ENCODE results near the gene ACBD6. TPM values are rescaled to one million over a fixed set of nuclear protein-coding genes. Genes with fewer than 3 reads are reported as not detected.

The ACBD6 gene
- total RNA-seq, 2 donors from 2014 or later = 58.2 to 59.8 TPM

GRCh38 chr1:180258935-180259334 lies 243.4 kb downstream of the ACBD6 start:
- Mint-ChIP-seq H3K4me1 (ENCODE audit: low read depth) (no peaks in the 10 kb centered on the region), H3K4me3 (no peak overlapping the region), H3K36me3 (ENCODE audit: insufficient read depth in 2 of 2) (no peaks in the 10 kb centered on the region), H3K27me3 (ENCODE audit: low read depth) (peaks cover 20% of the 10 kb centered on the region), H3K27ac (no peak overlapping the region), H3K9me3 (no peaks in the 10 kb centered on the region)
- ATAC-seq (replicated peaks in 1 of 2) (no peak), DNase-seq (no peak)

- Mint-ChIP-seq H3K27me3 (ENCODE audit: low read depth) (peaks cover 25% of the 10 kb centered on the region), H3K4me3 (no peak overlapping the region), H3K4me1 (ENCODE audit: low read depth) (no peaks in the 10 kb centered on the region), H3K36me3 (ENCODE audit: insufficient read depth in 2 of 2) (no peaks in the 10 kb centered on the region), H3K27ac (no peak overlapping the region), H3K9me3 (no peaks in the 10 kb centered on the region)
- no peak for ATAC-seq (replicated peaks in 1 of 2)
- DNase-seq = no peak
These were observed 244.1 kb downstream of the ACBD6 start for GRCh38 chr1:180258290-180258689.

GRCh38 chr1:180257486-180257885 lies 244.9 kb downstream of the ACBD6 start:
- Mint-ChIP-seq H3K4me3 (no peak overlapping the region), H3K27ac (no peak overlapping the region), H3K9me3 (no peaks in the 10 kb centered on the region), H3K4me1 (ENCODE audit: low read depth) (no peaks in the 10 kb centered on the region), H3K36me3 (ENCODE audit: insufficient read depth in 2 of 2) (no peaks in the 10 kb centered on the region), H3K27me3 (ENCODE audit: low read depth) (peaks cover 33% of the 10 kb centered on the region)
- ATAC-seq (replicated peaks in 1 of 2) (no peak), DNase-seq (no peak)

GRCh38 chr1:180257028-180257386 lies 245.4 kb downstream of the ACBD6 start:
- ATAC-seq (replicated peaks in 1 of 2) (no peak), DNase-seq (no peak)
- peaks cover 38% of the 10 kb centered on the region for H3K27me3 Mint-ChIP-seq (ENCODE audit: low read depth)
- no peak overlapping the region for H3K27ac Mint-ChIP-seq
- H3K36me3 Mint-ChIP-seq (ENCODE audit: insufficient read depth in 2 of 2) = no peaks in the 10 kb centered on the region
- no peaks in the 10 kb centered on the region for H3K4me1 Mint-ChIP-seq (ENCODE audit: low read depth)
- H3K4me3 Mint-ChIP-seq = no peak overlapping the region
- no peaks in the 10 kb centered on the region for H3K9me3 Mint-ChIP-seq

GRCh38 chr1:180256341-180257027 lies 245.9 kb downstream of the ACBD6 start:
- ATAC-seq (replicated peaks in 1 of 2) (no peak), DNase-seq (no peak)
- Mint-ChIP-seq H3K36me3 (ENCODE audit: insufficient read depth in 2 of 2) (no peaks in the 10 kb centered on the region), H3K27me3 (ENCODE audit: low read depth) (peaks cover 43% of the 10 kb centered on the region), H3K27ac (no peak overlapping the region), H3K9me3 (no peaks in the 10 kb centered on the region), H3K4me3 (no peak overlapping the region), H3K4me1 (ENCODE audit: low read depth) (no peaks in the 10 kb centered on the region)

GRCh38 chr1:180255536-180256340 lies 246.6 kb downstream of the ACBD6 start:
- peaks cover 49% of the 10 kb centered on the region for H3K27me3 Mint-ChIP-seq (ENCODE audit: low read depth)
- no peaks in the 10 kb centered on the region for H3K36me3 Mint-ChIP-seq (ENCODE audit: insufficient read depth in 2 of 2)
- H3K4me3 Mint-ChIP-seq = no peak overlapping the region
- no peak overlapping the region for H3K27ac Mint-ChIP-seq
- no peak for ATAC-seq (replicated peaks in 1 of 2)
- H3K9me3 Mint-ChIP-seq = no peaks in the 10 kb centered on the region
- H3K4me1 Mint-ChIP-seq (ENCODE audit: low read depth) = no peaks in the 10 kb centered on the region
- no peak for DNase-seq

- Mint-ChIP-seq H3K27me3 (ENCODE audit: low read depth) (peaks cover 54% of the 10 kb centered on the region), H3K27ac (no peak overlapping the region), H3K36me3 (ENCODE audit: insufficient read depth in 2 of 2) (no peaks in the 10 kb centered on the region), H3K4me1 (ENCODE audit: low read depth) (no peaks in the 10 kb centered on the region), H3K9me3 (no peaks in the 10 kb centered on the region), H3K4me3 (no peak overlapping the region)
- DNase-seq (no peak), ATAC-seq (replicated peaks in 1 of 2) (no peak)
These were observed 247.5 kb downstream of the ACBD6 start for GRCh38 chr1:180254854-180255253.

GRCh38 chr1:180254496-180254819 lies 247.9 kb downstream of the ACBD6 start:
- no peak for DNase-seq
- ATAC-seq (replicated peaks in 1 of 2) = no peak
- Mint-ChIP-seq H3K4me3 (no peak overlapping the region), H3K27ac (no peak overlapping the region), H3K4me1 (ENCODE audit: low read depth) (no peaks in the 10 kb centered on the region), H3K27me3 (ENCODE audit: low read depth) (peaks cover 58% of the 10 kb centered on the region), H3K36me3 (ENCODE audit: insufficient read depth in 2 of 2) (no peaks in the 10 kb centered on the region), H3K9me3 (no peaks in the 10 kb centered on the region)

- Mint-ChIP-seq H3K4me3 (no peak overlapping the region), H3K36me3 (ENCODE audit: insufficient read depth in 2 of 2) (no peaks in the 10 kb centered on the region), H3K9me3 (no peaks in the 10 kb centered on the region), H3K4me1 (ENCODE audit: low read depth) (no peaks in the 10 kb centered on the region), H3K27ac (no peak overlapping the region), H3K27me3 (ENCODE audit: low read depth) (peaks cover 54% of the 10 kb centered on the region)
- no peak for DNase-seq
- no peak for ATAC-seq (replicated peaks in 1 of 2)
These were observed 248.5 kb downstream of the ACBD6 start for GRCh38 chr1:180253585-180254495.

- Mint-ChIP-seq H3K36me3 (ENCODE audit: insufficient read depth in 2 of 2) (no peaks in the 10 kb centered on the region), H3K9me3 (no peaks in the 10 kb centered on the region), H3K27me3 (ENCODE audit: low read depth) (peaks cover 45% of the 10 kb centered on the region), H3K27ac (no peak overlapping the region), H3K4me1 (ENCODE audit: low read depth) (no peaks in the 10 kb centered on the region), H3K4me3 (no peak overlapping the region)
- peak; percentile 80 for DNase-seq
- ATAC-seq (replicated peaks in 1 of 2) = peak; percentile 58 to 73
These were observed 249.5 kb downstream of the ACBD6 start for GRCh38 chr1:180252638-180253536.

GRCh38 chr1:180251526-180252305 lies 250.7 kb downstream of the ACBD6 start:
- peaks cover 7% of the 10 kb centered on the region for H3K4me1 Mint-ChIP-seq (ENCODE audit: low read depth)
- H3K9me3 Mint-ChIP-seq = no peaks in the 10 kb centered on the region
- H3K4me3 Mint-ChIP-seq = no peak overlapping the region
- DNase-seq (no peak), ATAC-seq (replicated peaks in 1 of 2) (no peak)
- H3K27ac Mint-ChIP-seq = no peak overlapping the region
- peaks cover 38% of the 10 kb centered on the region for H3K27me3 Mint-ChIP-seq (ENCODE audit: low read depth)
- H3K36me3 Mint-ChIP-seq (ENCODE audit: insufficient read depth in 2 of 2) = no peaks in the 10 kb centered on the region

All from activated T-cell treated with anti-CD3 and anti-CD28 coated beads, Interleukin-2, amount 50 U/mL, for 72 hours (primary cell).